Hepatocyte (in vitro differentiated cells): ENCODE measurements around the gene TMEM209. TPM values are rescaled to one million over a fixed set of nuclear protein-coding genes. Genes with fewer than 3 reads are reported as not detected.

Source experiments
- DNase-seq: peaks from one replicate; pipeline ENCODE4 v3.0.0-alpha.2; 2016; ENCODE audit warnings: low spot score
- H2AFZ ChIP-seq: fragments of 200-600 bp; sonication (generic); 2 replicates; pipeline ENCODE4 v1.6.0; 2016; ENCODE audit warnings: antibody characterized with exemption, mild to moderate bottlenecking
- H3K27ac ChIP-seq: fragments of 200-600 bp; sonication (generic); 2 replicates; pipeline ENCODE4 v1.5.1; 2016; ENCODE audit warnings: mild to moderate bottlenecking
- H3K27me3 ChIP-seq: fragments of 200-600 bp; sonication (generic); 2 replicates; pipeline ENCODE4 v1.6.1; 2016
- H3K36me3 ChIP-seq: fragments of 200-600 bp; sonication (generic); replicated peaks from 2 replicates; pipeline ENCODE4 v1.5.1; 2016; ENCODE audit warnings: low read depth; ENCODE audit not compliant: insufficient read depth
- H3K4me1 ChIP-seq: fragments of 200-600 bp; sonication (generic); 2 replicates; pipeline ENCODE4 v1.5.1; 2016; ENCODE audit warnings: mild to moderate bottlenecking, moderate library complexity; ENCODE audit not compliant: insufficient read depth
- H3K4me2 ChIP-seq: fragments of 200-600 bp; sonication (generic); 2 replicates; pipeline ENCODE4 v1.6.0; 2016
- H3K4me3 ChIP-seq: fragments of 200-600 bp; sonication (generic); 2 replicates; pipeline ENCODE4 v1.5.1; 2016; ENCODE audit warnings: mild to moderate bottlenecking
- H3K79me2 ChIP-seq: fragments of 200-600 bp; sonication (generic); 2 replicates; pipeline ENCODE4 v1.6.0; 2017; ENCODE audit warnings: mild to moderate bottlenecking
- H3K9me2 ChIP-seq: fragments of 200-600 bp; sonication (generic); replicated peaks from 2 replicates; pipeline ENCODE4 v1.6.0; 2017; ENCODE audit warnings: mild to moderate bottlenecking; ENCODE audit not compliant: insufficient read depth
- H3K9me3 ChIP-seq: fragments of 200-600 bp; sonication (generic); 2 replicates; pipeline ENCODE4 v1.5.1; 2016; ENCODE audit warnings: low read depth, mild to moderate bottlenecking
- H4K20me1 ChIP-seq: fragments of 200-600 bp; sonication (generic); 2 replicates; pipeline ENCODE4 v1.6.0; 2016; ENCODE audit warnings: mild to moderate bottlenecking; ENCODE audit not compliant: insufficient read depth, poor library complexity, severe bottlenecking
- CTCF ChIP-seq: fragments of 200-600 bp; sonication (generic); IDR thresholded peaks from 2 replicates; pipeline ENCODE4 v1.5.1; 2016; ENCODE audit warnings: antibody characterized with exemption, mild to moderate bottlenecking; ENCODE audit not compliant: poor library complexity
- EZH2 ChIP-seq: fragments of 200-600 bp; sonication (generic); IDR thresholded peaks from 2 replicates; pipeline ENCODE4 v1.6.1; 2016; ENCODE audit warnings: antibody characterized with exemption, mild to moderate bottlenecking, borderline replicate concordance
- EZH2phosphoT487 ChIP-seq: fragments of 200-600 bp; sonication (generic); IDR thresholded peaks from one replicate; pipeline ENCODE4 v1.6.1; 2018; ENCODE audit warnings: antibody characterized with exemption, mild to moderate bottlenecking, low read depth, moderate library complexity; ENCODE audit not compliant: unreplicated experiment, severe bottlenecking
- WGBS: methylation state at CpG from one replicate; pipeline ENCODE4 v1.1.6; 2016; ENCODE audit warnings: low lambda C conversion rate; ENCODE audit errors: missing lambda C conversion rate; 5-methylcytosine and 5-hydroxymethylcytosine counted together
- polyA plus RNA-seq: library from polyadenylated mRNA; unstranded; fragments of >200 nt; fragmentation: Nextera tagmentation; extraction: Ambion mirVana; gene quantifications from 2 replicates; pipeline ENCODE4 v1.2.1, GENCODE V29; 2016
- total RNA-seq: library from RNA; depleted of rRNA; stranded (reverse); fragments of >200 nt; gene quantifications from 2 replicates; pipeline ENCODE4 v1.2.3, GENCODE V29; 2014

TMEM209 gene
- total and polyA plus RNA-seq, 2 experiments from 2014 or later, result 14.2 to 16.1 TPM

GRCh38 chr7:130207033-130207432 lies 1.8 kb upstream of the TMEM209 start:
- no peaks in the 10 kb centered on the region for H3K9me2 ChIP-seq
- H3K27me3 ChIP-seq, result no peaks in the 10 kb centered on the region
- DNase-seq, result no peak
- no peaks in the 10 kb centered on the region for H3K9me3 ChIP-seq
- H3K4me3 ChIP-seq, result no peak overlapping the region
- H3K36me3 ChIP-seq, result no peaks in the 10 kb centered on the region
- TF ChIP-seq EZH2 (no peak), EZH2phosphoT487 (no peak), CTCF (no peak)
- H3K27ac ChIP-seq, result peak overlapping the region; percentile 27
- H4K20me1 ChIP-seq, result no peaks in the 10 kb centered on the region
- 90% methylated on average over 5 of the region's 5 CpGs for WGBS
- H2AFZ ChIP-seq, result no peak overlapping the region
- peaks cover 10% of the 10 kb centered on the region for H3K79me2 ChIP-seq
- H3K4me1 ChIP-seq, result peaks cover 14% of the 10 kb centered on the region
- H3K4me2 ChIP-seq, result no peak overlapping the region

GRCh38 chr7:130201796-130202195 lies 3.4 kb downstream of the TMEM209 start:
- H2AFZ ChIP-seq, result no peak overlapping the region
- no peaks in the 10 kb centered on the region for H3K9me2 ChIP-seq
- peaks cover 6% of the 10 kb centered on the region for H3K4me1 ChIP-seq
- no peak for TF ChIP-seq CTCF
- no peak for TF ChIP-seq EZH2
- TF ChIP-seq EZH2phosphoT487, result no peak
- no peak overlapping the region for H3K4me2 ChIP-seq
- H3K27ac ChIP-seq, result no peak overlapping the region
- peaks cover 10% of the 10 kb centered on the region for H3K79me2 ChIP-seq
- no peaks in the 10 kb centered on the region for H3K9me3 ChIP-seq
- no peaks in the 10 kb centered on the region for H4K20me1 ChIP-seq
- no peaks in the 10 kb centered on the region for H3K27me3 ChIP-seq
- H3K36me3 ChIP-seq, result no peaks in the 10 kb centered on the region
- no peak for DNase-seq
- WGBS, result 96% methylated on average over 7 of the region's 7 CpGs
- H3K4me3 ChIP-seq, result no peak overlapping the region

GRCh38 chr7:130197094-130197493 lies 8.1 kb downstream of the TMEM209 start:
- Histone ChIP-seq H3K4me2 (no peak overlapping the region), H3K9me3 (no peaks in the 10 kb centered on the region), H3K9me2 (no peaks in the 10 kb centered on the region), H3K79me2 (no peaks in the 10 kb centered on the region), H2AFZ (no peak overlapping the region), H3K27me3 (no peaks in the 10 kb centered on the region), H4K20me1 (no peaks in the 10 kb centered on the region), H3K27ac (no peak overlapping the region), H3K4me3 (no peak overlapping the region), H3K36me3 (no peaks in the 10 kb centered on the region), H3K4me1 (no peaks in the 10 kb centered on the region)
- DNase-seq, result no peak
- WGBS, result 80% methylated on average over 2 of the region's 2 CpGs
- TF ChIP-seq CTCF, result no peak
- no peak for TF ChIP-seq EZH2phosphoT487
- no peak for TF ChIP-seq EZH2

GRCh38 chr7:130196476-130196875 lies 8.7 kb downstream of the TMEM209 start:
- H2AFZ ChIP-seq, result no peak overlapping the region
- WGBS, result 80% methylated on average over 2 of the region's 2 CpGs
- no peaks in the 10 kb centered on the region for H3K4me1 ChIP-seq
- no peak overlapping the region for H3K4me2 ChIP-seq
- no peak overlapping the region for H3K27ac ChIP-seq
- H3K9me2 ChIP-seq, result no peaks in the 10 kb centered on the region
- H3K79me2 ChIP-seq, result no peaks in the 10 kb centered on the region
- no peak overlapping the region for H3K4me3 ChIP-seq
- no peaks in the 10 kb centered on the region for H3K27me3 ChIP-seq
- H4K20me1 ChIP-seq, result no peaks in the 10 kb centered on the region
- no peaks in the 10 kb centered on the region for H3K36me3 ChIP-seq
- no peaks in the 10 kb centered on the region for H3K9me3 ChIP-seq
- no peak for TF ChIP-seq EZH2phosphoT487
- TF ChIP-seq CTCF, result no peak
- no peak for TF ChIP-seq EZH2
- no peak for DNase-seq
